CD4-positive, alpha-beta T cell (primary cell): ENCODE measurements around the gene SRPK1. TPM values are rescaled to one million over a fixed set of nuclear protein-coding genes. Genes with fewer than 3 reads are reported as not detected.

Experiments
- ATAC-seq: fragments of 200-7000 bp; cut with Tn5 transposase; one replicate; pipeline ENCODE4 v1.10.0; 2022; ENCODE audit warnings: mild to moderate bottlenecking; ENCODE audit not compliant: poor library complexity
- CTCF ChIA-PET: fragments of 350-600 bp; sonication (Branson Sonifier 250); formaldehyde crosslinking; loops from one replicate; lab custom pipeline; 2021; ENCODE audit warnings: antibody characterized with exemption, inconsistent platforms; lab: Charles Lee
- POLR2A ChIA-PET: fragments of 350-600 bp; sonication (Branson Sonifier 250); formaldehyde crosslinking; loops from one replicate; lab custom pipeline; 2021; ENCODE audit warnings: antibody characterized with exemption, inconsistent platforms; lab: Charles Lee
- DNase-seq, 14 experiments: peaks; one replicate each; pipeline ENCODE4 v3.0.0-alpha.2; 2013 to 2020; ENCODE audit warnings: mixed read lengths in 2 of 14
- H3K27ac ChIP-seq, 2 donors: one replicate each; pipeline versions ENCODE4 v1.5.1 to v1.7.0; 2013; ENCODE audit warnings: low read length in 2 of 2, low read depth in 1 of 2, mild to moderate bottlenecking in 1 of 2
- H3K27me3 ChIP-seq, 2 experiments: 1 replicate in 1 of 2; 2 replicates in 1 of 2; pipeline versions ENCODE4 v1.6.1 to v1.7.0; 2013; ENCODE audit warnings: low read length in 2 of 2, control low read depth in 1 of 2, mild to moderate bottlenecking in 1 of 2, moderate library complexity in 1 of 2; ENCODE audit not compliant: insufficient read depth in 2 of 2, control insufficient read depth in 1 of 2
- H3K36me3 ChIP-seq: one replicate; pipeline ENCODE4 v1.6.1; 2013; ENCODE audit warnings: low read length, control low read depth; ENCODE audit not compliant: insufficient read depth
- H3K4me1 ChIP-seq: one replicate; pipeline ENCODE4 v1.6.1; 2013; ENCODE audit warnings: low read length, control low read depth; ENCODE audit not compliant: insufficient read depth
- H3K4me3 ChIP-seq: one replicate; pipeline ENCODE4 v1.5.1; 2013; ENCODE audit warnings: mild to moderate bottlenecking, low read length, moderate library complexity
- H3K9me3 ChIP-seq, 2 experiments: 1 replicate in 1 of 2; 2 replicates in 1 of 2; pipeline versions ENCODE4 v1.6.1 to v1.7.0; 2013; ENCODE audit warnings: low read length in 2 of 2, mild to moderate bottlenecking in 2 of 2, control low read depth in 1 of 2, moderate library complexity in 1 of 2; ENCODE audit not compliant: control insufficient read depth in 1 of 2, insufficient read depth in 1 of 2
- H3K27ac Mint-ChIP-seq: one replicate; pipeline ENCODE4 v1.8.0; 2020; ENCODE audit warnings: mixed read lengths
- H3K27me3 Mint-ChIP-seq: one replicate; pipeline ENCODE4 v1.8.0; 2021; ENCODE audit warnings: mixed read lengths
- H3K36me3 Mint-ChIP-seq: one replicate; pipeline ENCODE4 v1.8.0; 2021; ENCODE audit warnings: low read depth, mixed read lengths
- H3K4me1 Mint-ChIP-seq: one replicate; pipeline ENCODE4 v1.8.0; 2021; ENCODE audit warnings: low read depth, mixed read lengths
- H3K4me3 Mint-ChIP-seq: one replicate; pipeline ENCODE4 v1.8.0; 2020; ENCODE audit warnings: mild to moderate bottlenecking, mixed read lengths
- H3K9me3 Mint-ChIP-seq: one replicate; pipeline ENCODE4 v1.8.0; 2020; ENCODE audit warnings: mixed read lengths
- CTCF ChIP-seq: fragments of 200-600 bp; IDR thresholded peaks from one replicate; pipeline ENCODE4 v1.8.0; 2022; ENCODE audit warnings: antibody characterized with exemption, mild to moderate bottlenecking
- intact Hi-C, 2 experiments: fragments of 100-400 bp; cut with DNase I in 1 of 2; cut with micrococcal nuclease in 1 of 2; formaldehyde crosslinking; loops; one replicate each; pipeline versions ENCODE4 v1.15.1 to v1.9.0; 2023 to 2025; cut with DNase I, micrococcal nuclease
- total RNA-seq, 174 experiments: library from RNA in 2 of 174; stranded (reverse) in 2 of 174; gene quantifications; one replicate each; pipeline ENCODE4 v1.2.3 and lab custom pipeline; 2021 to 2026

The SRPK1 gene
- total RNA-seq, 2 experiments from 2014 or later, result 23.0 to 29.1 TPM

DNA sequence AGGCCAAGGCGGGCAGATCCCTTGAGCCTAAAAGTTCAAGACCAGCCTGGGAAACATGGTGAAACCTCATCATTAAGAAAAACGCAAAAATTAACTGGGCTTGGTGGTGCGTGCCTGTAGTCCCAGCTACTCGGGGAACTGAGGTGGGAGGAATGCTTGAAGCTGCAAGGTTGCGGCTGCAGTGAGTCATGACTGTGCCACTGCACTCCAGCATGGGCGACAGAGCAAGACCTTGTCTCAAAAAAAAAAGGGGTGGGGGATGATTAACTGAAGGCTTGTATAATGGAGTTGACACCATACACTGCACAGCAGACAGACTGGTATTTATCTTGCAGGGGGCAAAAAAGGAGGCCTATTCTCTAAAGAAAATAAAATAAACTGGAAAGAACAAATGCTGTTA lies 27.7 kb downstream of the SRPK1 start:
- Mint-ChIP-seq H3K4me1 (peaks cover 26% of the 10 kb centered on the region), H3K9me3 (no peaks in the 10 kb centered on the region), H3K4me3 (no peak overlapping the region), H3K36me3 (peaks cover 43% of the 10 kb centered on the region), H3K27me3 (no peaks in the 10 kb centered on the region), H3K27ac (no peak overlapping the region)
- H3K9me3 ChIP-seq, result no peaks in the 10 kb centered on the region
- H3K36me3 ChIP-seq, result peaks cover 9% of the 10 kb centered on the region
- ATAC-seq (no peak), DNase-seq (no peak)
- ChIA-PET POLR2A (no interaction called here), CTCF (no interaction called here)
- no peak overlapping the region for H3K27ac ChIP-seq
- no peaks in the 10 kb centered on the region for H3K4me1 ChIP-seq
- H3K27me3 ChIP-seq, result no peaks in the 10 kb centered on the region
- intact Hi-C loops, result no loop called here
- no peak overlapping the region for H3K4me3 ChIP-seq
- TF ChIP-seq CTCF, result no peak

DNA sequence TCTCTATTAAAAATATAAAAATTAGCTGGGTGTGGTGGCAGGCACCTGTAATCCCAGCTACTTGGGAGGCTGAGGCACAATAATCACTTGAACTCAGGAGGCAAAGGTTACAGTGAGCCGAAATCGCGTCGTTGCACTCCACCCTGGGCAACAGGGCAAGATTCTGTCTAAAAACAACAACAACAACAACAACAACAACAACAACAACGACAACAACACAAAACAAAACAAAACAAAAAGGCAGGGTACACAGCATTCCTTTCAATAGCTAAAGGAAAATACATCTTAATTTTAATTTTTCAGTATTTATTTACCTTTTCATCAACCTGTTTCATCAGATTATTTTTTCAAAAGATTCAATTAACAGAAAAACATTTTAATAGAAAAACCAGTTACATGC lies 28.4 kb downstream of the SRPK1 start:
- no peaks in the 10 kb centered on the region for H3K4me1 ChIP-seq
- TF ChIP-seq CTCF, result no peak
- no peak for DNase-seq
- Mint-ChIP-seq H3K27me3 (no peaks in the 10 kb centered on the region), H3K27ac (no peak overlapping the region), H3K9me3 (no peaks in the 10 kb centered on the region), H3K4me1 (peaks cover 22% of the 10 kb centered on the region), H3K4me3 (no peak overlapping the region), H3K36me3 (peaks cover 45% of the 10 kb centered on the region)
- POLR2A ChIA-PET, result no interaction called here
- H3K27me3 ChIP-seq, result no peaks in the 10 kb centered on the region
- peaks cover 16% of the 10 kb centered on the region for H3K36me3 ChIP-seq
- intact Hi-C loops, result no loop called here
- H3K4me3 ChIP-seq, result no peak overlapping the region
- no peaks in the 10 kb centered on the region for H3K9me3 ChIP-seq
- no peak overlapping the region for H3K27ac ChIP-seq
- no peak for ATAC-seq
- CTCF ChIA-PET, result no interaction called here

- POLR2A ChIA-PET, result no interaction called here
- Mint-ChIP-seq H3K27ac (no peak overlapping the region), H3K36me3 (peaks cover 90% of the 10 kb centered on the region), H3K4me1 (no peaks in the 10 kb centered on the region), H3K4me3 (no peak overlapping the region), H3K27me3 (no peaks in the 10 kb centered on the region), H3K9me3 (peaks cover 12% of the 10 kb centered on the region)
- Histone ChIP-seq H3K27ac (no peak overlapping the region), H3K27me3 (no peaks in the 10 kb centered on the region), H3K4me3 (no peak overlapping the region), H3K36me3 (peaks cover 22% of the 10 kb centered on the region), H3K9me3 (peaks cover 6 to 9% of the 10 kb centered on the region in 2 experiments), H3K4me1 (no peaks in the 10 kb centered on the region)
- CTCF ChIA-PET, result no interaction called here
- intact Hi-C loops, result no loop called here
- DNase-seq, result no peak
- TF ChIP-seq CTCF, result no peak
- ATAC-seq, result no peak
Measured at GRCh38 chr6:35879151-35879550, 41.7 kb downstream of the SRPK1 start.
